HEK293 (cell line): ENCODE data around the gene RINL.

Experiments used
- EGR2 ChIP-seq: fragments of 450-650 bp; formaldehyde crosslinking; IDR thresholded peaks from 2 replicates; pipeline ENCODE4 v1.5.1; 2016; ENCODE audit warnings: low read depth, missing biosample characterization, missing genetic modification characterization
- GLI2 ChIP-seq: fragments of 450-650 bp; formaldehyde crosslinking; IDR thresholded peaks from 2 replicates; pipeline ENCODE4; 2017; ENCODE audit warnings: missing biosample characterization, missing genetic modification characterization, low read depth, borderline replicate concordance
- KLF10 ChIP-seq: fragments of 450-650 bp; IDR thresholded peaks from 2 replicates; pipeline ENCODE4 v1.5.1; 2018; ENCODE audit warnings: missing biosample characterization, mild to moderate bottlenecking, missing genetic modification characterization
- KLF8 ChIP-seq: fragments of 450-650 bp; formaldehyde crosslinking; IDR thresholded peaks from 2 replicates; pipeline ENCODE4 v1.5.1; 2016; ENCODE audit warnings: missing biosample characterization, missing genetic modification characterization
- MEIS1 ChIP-seq: sonication (generic); formaldehyde crosslinking; IDR thresholded peaks from 2 replicates; pipeline ENCODE4 v1.8.1; 2022; ENCODE audit warnings: missing genetic modification reagents, mild to moderate bottlenecking, borderline replicate concordance
- OSR2 ChIP-seq: fragments of 450-650 bp; formaldehyde crosslinking; IDR thresholded peaks from 2 replicates; pipeline ENCODE4 v1.5.1; 2016; ENCODE audit warnings: missing biosample characterization, missing genetic modification characterization
- SETDB1 ChIP-seq: IDR thresholded peaks from one replicate; pipeline ENCODE4 v1.6.1; 2017; ENCODE audit warnings: mild to moderate bottlenecking, low read length, moderate library complexity, mixed read lengths; ENCODE audit not compliant: insufficient read length
- SP3 ChIP-seq: fragments of 450-650 bp; formaldehyde crosslinking; IDR thresholded peaks from 2 replicates; pipeline ENCODE4 v1.5.1; 2016; ENCODE audit warnings: missing biosample characterization, missing genetic modification characterization
- ZBTB10 ChIP-seq: fragments of 450-650 bp; formaldehyde crosslinking; IDR thresholded peaks from 2 replicates; pipeline ENCODE4 v1.5.1; 2016; ENCODE audit warnings: missing biosample characterization, missing genetic modification characterization
- ZBTB20 ChIP-seq: fragments of 450-650 bp; formaldehyde crosslinking; IDR thresholded peaks from 2 replicates; pipeline ENCODE4 v1.5.1; 2016; ENCODE audit warnings: missing biosample characterization, missing genetic modification characterization
- ZBTB6 ChIP-seq: fragments of 450-650 bp; formaldehyde crosslinking; IDR thresholded peaks from 2 replicates; pipeline ENCODE4 v1.5.1; 2017; ENCODE audit warnings: missing biosample characterization, missing genetic modification characterization
- ZEB2 ChIP-seq: fragments of 450-650 bp; formaldehyde crosslinking; IDR thresholded peaks from 2 replicates; pipeline ENCODE4 v1.5.1; 2016; ENCODE audit warnings: missing biosample characterization, missing genetic modification characterization
- ZNF121 ChIP-seq: fragments of 450-650 bp; formaldehyde crosslinking; IDR thresholded peaks from 2 replicates; pipeline ENCODE4 v1.5.1; 2016; ENCODE audit warnings: missing biosample characterization, missing genetic modification characterization
- ZNF133 ChIP-seq: fragments of 450-650 bp; formaldehyde crosslinking; IDR thresholded peaks from 2 replicates; pipeline ENCODE4 v1.5.1; 2016; ENCODE audit warnings: missing biosample characterization, missing genetic modification characterization
- ZNF311 ChIP-seq: fragments of 450-650 bp; formaldehyde crosslinking; IDR thresholded peaks from 2 replicates; pipeline ENCODE4 v1.5.1; 2017; ENCODE audit warnings: missing biosample characterization, missing genetic modification characterization, borderline replicate concordance
- ZNF391 ChIP-seq: fragments of 450-650 bp; formaldehyde crosslinking; IDR thresholded peaks from 2 replicates; pipeline ENCODE4 v1.5.1; 2016; ENCODE audit warnings: low read depth, missing biosample characterization, missing genetic modification characterization, borderline replicate concordance
- ZNF394 ChIP-seq: fragments of 450-650 bp; formaldehyde crosslinking; IDR thresholded peaks from 2 replicates; pipeline ENCODE4 v1.5.1; 2016; ENCODE audit warnings: missing biosample characterization, missing genetic modification characterization, mild to moderate bottlenecking, moderate library complexity, borderline replicate concordance
- ZNF423 ChIP-seq: fragments of 450-650 bp; formaldehyde crosslinking; IDR thresholded peaks from 2 replicates; pipeline ENCODE4 v1.5.1; 2016; ENCODE audit warnings: missing biosample characterization, missing genetic modification characterization
- ZNF548 ChIP-seq: fragments of 450-650 bp; formaldehyde crosslinking; IDR thresholded peaks from 2 replicates; pipeline ENCODE4 v1.5.1; 2016; ENCODE audit warnings: missing biosample characterization, missing genetic modification characterization
- ZNF549 ChIP-seq: fragments of 450-650 bp; IDR thresholded peaks from 2 replicates; pipeline ENCODE4 v1.5.1; 2018; ENCODE audit warnings: missing biosample characterization, missing genetic modification characterization, mild to moderate bottlenecking, inconsistent platforms, moderate library complexity
- ZNF558 ChIP-seq: fragments of 450-650 bp; formaldehyde crosslinking; IDR thresholded peaks from 2 replicates; pipeline ENCODE4 v1.5.1; 2016; ENCODE audit warnings: missing biosample characterization, missing genetic modification characterization
- ZNF561 ChIP-seq: fragments of 450-650 bp; IDR thresholded peaks from 2 replicates; pipeline ENCODE4 v1.5.1; 2018; ENCODE audit warnings: missing biosample characterization, missing genetic modification characterization, borderline replicate concordance
- ZNF76 ChIP-seq: fragments of 450-650 bp; formaldehyde crosslinking; IDR thresholded peaks from 2 replicates; pipeline ENCODE4; 2016; ENCODE audit warnings: low read depth, missing biosample characterization, missing genetic modification characterization, borderline replicate concordance
- ZNF792 ChIP-seq: fragments of 450-650 bp; formaldehyde crosslinking; IDR thresholded peaks from 2 replicates; pipeline ENCODE4 v1.5.1; 2016; ENCODE audit warnings: missing biosample characterization, missing genetic modification characterization
- ZNF843 ChIP-seq: fragments of 450-650 bp; formaldehyde crosslinking; IDR thresholded peaks from 2 replicates; pipeline ENCODE4 v1.5.1; 2016; ENCODE audit warnings: missing biosample characterization, missing genetic modification characterization
- ZSCAN23 ChIP-seq: fragments of 450-650 bp; formaldehyde crosslinking; IDR thresholded peaks from 2 replicates; pipeline ENCODE4 v1.5.1; 2016; ENCODE audit warnings: missing biosample characterization, missing genetic modification characterization
- ZXDB ChIP-seq: fragments of 450-650 bp; formaldehyde crosslinking; IDR thresholded peaks from 2 replicates; pipeline ENCODE4 v1.5.1; 2016; ENCODE audit warnings: missing biosample characterization, missing genetic modification characterization
- TF ChIP-seq, protein P1 (sequence below): sonication (generic); formaldehyde crosslinking; IDR thresholded peaks from 2 replicates; pipeline ENCODE4 v1.8.1; 2022; ENCODE audit warnings: mild to moderate bottlenecking, moderate library complexity, missing genetic modification reagents
- TF ChIP-seq, protein P2 (sequence below): fragments of 450-650 bp; formaldehyde crosslinking; IDR thresholded peaks from 2 replicates; pipeline ENCODE4 v1.5.1; 2016; ENCODE audit warnings: missing biosample characterization, missing genetic modification characterization
- TF ChIP-seq, protein P3 (sequence below): fragments of 450-650 bp; formaldehyde crosslinking; IDR thresholded peaks from 2 replicates; pipeline ENCODE4 v1.5.1; 2016; ENCODE audit warnings: missing biosample characterization, missing genetic modification characterization, borderline replicate concordance

RINL gene

DNA sequence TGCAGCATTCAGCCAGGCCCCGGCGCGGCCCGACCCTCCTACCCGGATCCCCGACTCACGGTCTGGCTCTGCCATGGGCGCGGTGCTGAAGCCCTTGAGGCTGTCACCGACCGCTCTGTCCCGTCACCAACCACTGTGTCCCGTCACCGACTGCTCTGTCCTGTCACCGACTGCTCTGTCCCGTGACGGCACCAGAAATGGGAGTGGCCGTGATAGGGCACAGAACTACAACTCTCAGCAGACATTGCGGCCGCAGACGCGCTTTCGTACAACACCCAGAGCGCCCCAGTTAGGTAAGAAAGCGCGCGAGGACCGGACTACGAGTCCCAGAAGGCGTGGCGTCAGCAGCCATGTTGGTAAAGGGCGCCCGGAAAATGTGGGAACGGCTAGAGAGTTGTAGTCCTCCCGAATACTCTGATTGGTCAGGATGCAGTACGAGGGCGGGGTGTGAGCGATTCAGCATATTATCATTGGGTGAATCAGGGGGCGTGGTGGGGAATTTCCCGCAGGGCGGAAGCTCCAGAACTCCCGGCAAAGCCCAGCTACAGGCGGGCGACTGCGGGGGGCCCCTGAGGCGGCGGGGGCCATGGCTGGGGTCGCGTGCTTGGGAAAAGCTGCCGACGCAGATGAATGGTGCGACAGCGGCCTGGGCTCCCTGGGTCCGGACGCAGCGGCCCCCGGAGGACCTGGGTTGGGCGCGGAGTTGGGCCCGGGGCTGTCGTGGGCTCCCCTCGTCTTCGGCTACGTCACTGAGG is 21.5 kb upstream of the RINL start, which contains the start of the genes NFKBIB and SIRT2 (continued):
- TF ChIP-seq SP3 (tag by site-specific recombination): peak; percentile 100
- TF ChIP-seq SETDB1: no peak
- TF ChIP-seq ZNF121: peak; percentile 100
- TF ChIP-seq MEIS1: no peak
- TF ChIP-seq ZNF792 (tag by site-specific recombination): no peak
- peak; percentile 76 for TF ChIP-seq ZNF843 (tag by site-specific recombination)
- TF ChIP-seq KLF10 (tag by site-specific recombination): peak; percentile 100
- no peak for TF ChIP-seq ZNF558 (tag by site-specific recombination)
- peak; percentile 100 for TF ChIP-seq ZBTB10
- TF ChIP-seq GLI2: no peak
- peak; percentile 69 for TF ChIP-seq ZEB2 (tag by site-specific recombination)
- TF ChIP-seq, protein P1, sequence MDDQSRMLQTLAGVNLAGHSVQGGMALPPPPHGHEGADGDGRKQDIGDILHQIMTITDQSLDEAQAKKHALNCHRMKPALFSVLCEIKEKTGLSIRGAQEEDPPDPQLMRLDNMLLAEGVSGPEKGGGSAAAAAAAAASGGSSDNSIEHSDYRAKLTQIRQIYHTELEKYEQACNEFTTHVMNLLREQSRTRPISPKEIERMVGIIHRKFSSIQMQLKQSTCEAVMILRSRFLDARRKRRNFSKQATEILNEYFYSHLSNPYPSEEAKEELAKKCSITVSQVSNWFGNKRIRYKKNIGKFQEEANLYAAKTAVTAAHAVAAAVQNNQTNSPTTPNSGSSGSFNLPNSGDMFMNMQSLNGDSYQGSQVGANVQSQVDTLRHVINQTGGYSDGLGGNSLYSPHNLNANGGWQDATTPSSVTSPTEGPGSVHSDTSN (CRISPR knock-in tag): no peak
- peak; percentile 99 for TF ChIP-seq ZXDB (tag by site-specific recombination)
- TF ChIP-seq OSR2: peak; percentile 60; the same call in 1 of the 2 replicates
- no peak for TF ChIP-seq ZNF548 (tag by site-specific recombination)
- 0 out of 2 replicates have a peak, but pooled peaks have one; percentile 54 for TF ChIP-seq ZNF423 (tag by site-specific recombination)
- peak; percentile 100 for TF ChIP-seq ZNF561 (tag by site-specific recombination)
- TF ChIP-seq EGR2: peak; percentile 77
- TF ChIP-seq, protein P2, sequence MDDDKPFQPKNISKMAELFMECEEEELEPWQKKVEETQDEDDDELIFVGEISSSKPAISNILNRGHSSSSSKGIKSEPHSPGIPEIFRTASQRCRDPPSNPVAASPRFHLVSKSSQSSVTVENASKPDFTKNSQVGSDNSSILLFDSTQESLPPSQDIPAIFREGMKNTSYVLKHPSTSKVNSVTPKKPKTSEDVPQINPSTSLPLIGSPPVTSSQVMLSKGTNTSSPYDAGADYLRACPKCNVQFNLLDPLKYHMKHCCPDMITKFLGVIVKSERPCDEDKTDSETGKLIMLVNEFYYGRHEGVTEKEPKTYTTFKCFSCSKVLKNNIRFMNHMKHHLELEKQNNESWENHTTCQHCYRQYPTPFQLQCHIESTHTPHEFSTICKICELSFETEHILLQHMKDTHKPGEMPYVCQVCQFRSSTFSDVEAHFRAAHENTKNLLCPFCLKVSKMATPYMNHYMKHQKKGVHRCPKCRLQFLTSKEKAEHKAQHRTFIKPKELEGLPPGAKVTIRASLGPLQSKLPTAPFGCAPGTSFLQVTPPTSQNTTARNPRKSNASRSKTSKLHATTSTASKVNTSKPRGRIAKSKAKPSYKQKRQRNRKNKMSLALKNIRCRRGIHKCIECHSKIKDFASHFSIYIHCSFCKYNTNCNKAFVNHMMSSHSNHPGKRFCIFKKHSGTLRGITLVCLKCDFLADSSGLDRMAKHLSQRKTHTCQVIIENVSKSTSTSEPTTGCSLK (tag by site-specific recombination): no peak
- TF ChIP-seq ZNF391 (tag by site-specific recombination): peak; percentile 82
- peak; percentile 100 for TF ChIP-seq ZNF76 (tag by site-specific recombination)
- peak; percentile 75; the same call in 1 of the 2 replicates for TF ChIP-seq ZBTB6 (tag by site-specific recombination)
- TF ChIP-seq ZBTB20 (tag by site-specific recombination): peak; percentile 100
- TF ChIP-seq, protein P3, sequence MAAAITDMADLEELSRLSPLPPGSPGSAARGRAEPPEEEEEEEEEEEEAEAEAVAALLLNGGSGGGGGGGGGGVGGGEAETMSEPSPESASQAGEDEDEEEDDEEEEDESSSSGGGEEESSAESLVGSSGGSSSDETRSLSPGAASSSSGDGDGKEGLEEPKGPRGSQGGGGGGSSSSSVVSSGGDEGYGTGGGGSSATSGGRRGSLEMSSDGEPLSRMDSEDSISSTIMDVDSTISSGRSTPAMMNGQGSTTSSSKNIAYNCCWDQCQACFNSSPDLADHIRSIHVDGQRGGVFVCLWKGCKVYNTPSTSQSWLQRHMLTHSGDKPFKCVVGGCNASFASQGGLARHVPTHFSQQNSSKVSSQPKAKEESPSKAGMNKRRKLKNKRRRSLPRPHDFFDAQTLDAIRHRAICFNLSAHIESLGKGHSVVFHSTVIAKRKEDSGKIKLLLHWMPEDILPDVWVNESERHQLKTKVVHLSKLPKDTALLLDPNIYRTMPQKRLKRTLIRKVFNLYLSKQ (tag by site-specific recombination): no peak; the same call in 1 of the 2 replicates
- TF ChIP-seq ZNF311: no peak
- TF ChIP-seq ZNF549: no peak
- peak; percentile 99 for TF ChIP-seq KLF8 (tag by site-specific recombination)
- TF ChIP-seq ZSCAN23: peak; percentile 86; the same call in 1 of the 2 replicates
- peak; percentile 66 for TF ChIP-seq ZNF394 (tag by site-specific recombination)
- no peak for TF ChIP-seq ZNF133 (tag by site-specific recombination)
